ENCODE measurements around the gene MED7.

Gene MED7

DNA sequence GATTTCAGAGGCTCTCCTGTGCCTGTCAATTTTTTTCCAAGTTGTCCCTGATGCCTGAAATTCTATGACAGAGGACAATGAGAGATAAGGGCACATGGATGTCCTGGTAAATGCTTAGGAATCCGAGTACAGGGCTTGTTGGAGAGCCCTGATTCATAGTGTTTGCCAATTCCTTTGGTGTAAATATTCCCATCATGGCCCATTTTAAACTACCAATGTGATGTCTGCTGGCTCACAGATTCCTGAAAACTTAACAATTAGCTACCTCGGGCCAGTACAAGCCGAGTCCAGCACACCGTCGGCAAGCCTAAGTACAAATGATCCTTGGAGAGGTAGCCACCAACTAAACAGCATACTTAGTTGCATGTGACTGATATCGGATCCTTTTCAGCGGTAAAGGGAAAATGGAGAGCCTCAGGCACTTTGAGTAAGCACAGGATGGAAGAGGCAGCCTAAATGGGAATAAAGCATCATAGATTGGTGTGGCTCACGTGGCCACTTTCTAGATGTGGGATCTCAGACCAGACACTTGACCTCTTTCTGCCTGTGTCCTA lies 41.5 kb upstream of the MED7 start:
- in situ Hi-C loops (cut with MboI; ENCODE audit: low pct_unique_long_range_greater_than_20kb, low sequenced_read_pairs, unreplicated experiment), result no loop called here
- TF ChIP-seq CTCF (IDR thresholded peaks at IDR 0.05; ENCODE audit: extremely low read depth, insufficient read depth, missing control alignments), result no peak
- no peak for DNase-seq (ENCODE audit: low spot score)

DNA sequence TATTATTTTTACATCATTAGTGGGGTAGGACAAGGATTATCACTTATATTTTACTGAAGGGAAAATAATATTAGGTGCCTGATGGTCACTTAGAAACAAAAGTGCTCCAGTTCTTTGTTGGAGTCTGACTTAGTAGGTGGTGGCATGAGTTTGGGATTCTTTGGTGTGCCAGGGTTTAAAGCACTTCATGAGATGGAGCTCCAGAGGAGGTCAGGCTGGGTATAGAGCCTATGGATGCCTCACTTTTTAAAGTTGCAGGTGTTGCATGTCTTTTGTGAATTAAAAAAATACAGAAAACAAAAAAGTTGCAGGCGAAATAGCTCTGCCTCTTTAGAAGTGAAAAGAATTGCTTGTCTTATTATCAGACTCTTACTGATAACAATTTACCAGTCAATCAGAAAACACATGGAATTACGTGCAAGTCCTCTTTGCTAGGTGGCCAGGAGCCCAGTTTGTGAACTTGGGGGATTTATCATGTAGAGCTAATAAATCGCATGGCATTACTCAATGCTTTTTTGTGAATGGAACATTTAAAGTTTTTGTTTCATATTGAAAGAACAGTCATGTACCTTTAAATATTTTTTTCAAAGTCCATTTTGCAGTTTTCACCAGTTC lies 39.6 kb upstream of the MED7 start:
- DNase-seq (ENCODE audit: low spot score), result no peak
- no peak for TF ChIP-seq CTCF (IDR thresholded peaks at IDR 0.05; ENCODE audit: extremely low read depth, insufficient read depth, missing control alignments)
- in situ Hi-C loops (cut with MboI; ENCODE audit: low pct_unique_long_range_greater_than_20kb, low sequenced_read_pairs, unreplicated experiment), result no loop called here

GRCh38 chr5:157180374-157181264 lies 38.0 kb upstream of the MED7 start, which contains the start of gene ITK:
Gene ITK, plus strand, starts transcription at chr5:157180840. Its CDS starts 138 bp downstream, at chr5:157180978.
- TF ChIP-seq CTCF (IDR thresholded peaks at IDR 0.05; ENCODE audit: extremely low read depth, insufficient read depth, missing control alignments), result no peak
- no peak for DNase-seq (ENCODE audit: low spot score)
- in situ Hi-C loops (cut with MboI; ENCODE audit: low pct_unique_long_range_greater_than_20kb, low sequenced_read_pairs, unreplicated experiment), result no loop called here

DNA sequence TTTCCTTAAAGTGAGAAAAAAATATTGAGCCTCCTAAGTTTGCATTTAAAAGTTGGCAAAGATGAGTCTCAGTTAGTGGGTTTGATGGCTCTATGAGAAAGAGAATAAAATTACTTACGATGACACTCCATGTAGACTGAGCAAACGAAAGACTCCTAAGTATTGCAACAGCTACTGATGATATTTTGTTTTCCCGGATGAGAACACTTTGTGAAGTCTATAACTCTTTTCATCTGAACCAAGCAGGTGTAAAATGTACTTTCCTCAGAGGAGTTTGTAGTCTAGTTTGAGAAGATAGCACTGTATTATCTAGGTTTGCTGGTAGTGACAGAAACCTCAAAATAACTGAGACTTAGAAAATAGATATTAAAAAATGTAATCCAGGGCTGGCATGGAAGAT lies 36.3 kb upstream of the MED7 start:
- DNase-seq (ENCODE audit: low spot score), result no peak
- no peak for TF ChIP-seq CTCF (IDR thresholded peaks at IDR 0.05; ENCODE audit: extremely low read depth, insufficient read depth, missing control alignments)
- in situ Hi-C loops (cut with MboI; ENCODE audit: low pct_unique_long_range_greater_than_20kb, low sequenced_read_pairs, unreplicated experiment), result no loop called here

GRCh38 chr5:157177953-157178352 lies 35.3 kb upstream of the MED7 start:
- in situ Hi-C loops (cut with MboI; ENCODE audit: low pct_unique_long_range_greater_than_20kb, low sequenced_read_pairs, unreplicated experiment), result no loop called here
- no peak for DNase-seq (ENCODE audit: low spot score)
- no peak for TF ChIP-seq CTCF (IDR thresholded peaks at IDR 0.05; ENCODE audit: extremely low read depth, insufficient read depth, missing control alignments)

- DNase-seq (ENCODE audit: low spot score), result no peak
- TF ChIP-seq CTCF (IDR thresholded peaks at IDR 0.05; ENCODE audit: extremely low read depth, insufficient read depth, missing control alignments), result no peak
- in situ Hi-C loops (cut with MboI; ENCODE audit: low pct_unique_long_range_greater_than_20kb, low sequenced_read_pairs, unreplicated experiment), result no loop called here
Measured at GRCh38 chr5:157175071-157175612, 32.5 kb upstream of the MED7 start.

Measured in GM13977 (cell line).